ENCODE data around the gene MOBP.

Gene MOBP

GRCh38 chr3:39497753-39498152 lies 30.3 kb downstream of the MOBP start:
- DNase-seq (ENCODE audit: low read depth in 2 of 2) = no peak

GRCh38 chr3:39499651-39500273 lies 32.3 kb downstream of the MOBP start:
- DNase-seq (ENCODE audit: low read depth in 2 of 2) = no peak

- DNase-seq (ENCODE audit: low read depth in 2 of 2) = no peak
These were observed 33.6 kb downstream of the MOBP start for GRCh38 chr3:39501059-39501458.

- DNase-seq (ENCODE audit: low read depth in 2 of 2) = no peak
These were observed 34.7 kb downstream of the MOBP start for GRCh38 chr3:39501968-39502837.

DNA sequence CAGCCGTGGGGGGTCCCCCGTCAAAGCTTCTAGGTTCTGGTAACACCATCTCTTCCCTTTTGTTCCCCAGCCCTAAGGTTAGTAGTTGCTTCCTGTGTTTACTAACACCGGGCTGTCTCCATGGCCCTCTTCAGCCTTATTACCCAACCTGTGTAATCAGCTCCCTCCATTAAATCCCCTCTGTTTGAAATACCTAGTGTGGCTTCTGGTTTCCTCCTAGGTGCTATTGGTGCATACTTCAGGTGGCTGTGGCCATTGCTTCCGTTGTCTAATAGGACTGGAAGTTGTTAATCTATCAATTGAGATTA lies 35.3 kb downstream of the MOBP start:
- no peak for DNase-seq (ENCODE audit: low read depth in 2 of 2)

DNA sequence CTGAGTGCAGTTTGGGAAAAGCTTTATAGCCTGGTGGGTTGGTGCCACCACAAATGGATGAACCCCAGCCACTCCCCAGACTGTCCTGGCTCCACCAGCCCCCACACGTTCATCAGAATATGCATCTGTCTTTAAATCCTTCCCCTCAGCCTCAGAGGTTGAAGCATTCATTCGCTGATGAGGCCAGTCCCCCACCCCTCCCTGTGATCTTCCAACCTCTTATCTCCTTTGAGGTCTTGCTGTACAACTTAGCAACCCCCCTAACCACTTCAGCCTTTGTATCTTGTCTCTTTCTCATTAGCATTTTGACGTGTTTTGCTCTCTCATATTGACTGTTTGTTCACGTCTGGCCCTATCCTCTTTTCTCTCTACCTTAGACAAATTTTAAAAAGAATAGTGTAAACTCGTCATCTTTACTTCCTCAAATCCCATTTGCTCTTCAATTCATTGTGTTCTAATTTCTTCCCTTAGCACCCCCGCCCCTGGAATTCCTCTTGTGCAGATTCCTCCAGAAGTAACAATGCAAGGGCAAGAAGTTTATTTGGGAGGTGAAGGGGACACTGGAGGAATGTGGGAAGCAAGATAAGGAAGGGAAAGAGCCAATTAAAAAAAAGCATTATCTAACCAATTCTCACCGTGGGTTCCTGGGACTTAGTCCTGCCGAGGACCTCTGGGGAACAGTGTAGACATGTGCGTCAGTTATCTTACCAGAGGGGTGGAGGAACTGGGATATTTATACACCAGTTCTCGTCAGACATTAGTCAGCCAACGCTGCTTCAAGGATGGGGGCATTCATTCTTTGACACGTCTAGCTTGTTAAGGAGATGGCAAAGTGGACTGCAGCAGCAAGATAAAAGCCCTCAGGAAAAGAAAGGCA lies 38.6 kb downstream of the MOBP start:
- no peak for DNase-seq (ENCODE audit: low read depth in 2 of 2)

DNA sequence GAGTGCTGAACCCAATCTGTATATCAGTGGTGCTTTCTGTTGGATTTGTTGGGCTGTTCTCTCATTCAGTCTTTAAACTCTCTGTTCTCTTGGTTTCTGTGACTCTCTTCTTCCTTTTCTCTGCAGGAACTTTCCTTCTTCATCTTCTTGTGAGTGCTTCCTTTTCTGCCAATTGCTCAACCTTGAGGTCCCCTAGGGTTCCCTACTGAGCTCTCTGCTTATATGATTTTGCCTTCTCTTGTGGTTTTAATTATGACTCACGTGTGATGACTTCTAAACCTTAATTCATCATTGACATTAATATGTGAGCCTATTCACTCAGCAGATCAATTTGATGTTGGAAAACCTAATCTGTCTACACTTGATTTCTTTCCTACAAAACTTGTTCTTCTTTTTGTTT lies 39.4 kb downstream of the MOBP start:
- DNase-seq (ENCODE audit: low read depth in 2 of 2) = no peak

GRCh38 chr3:39513791-39514369 lies 46.4 kb downstream of the MOBP start:
- DNase-seq (ENCODE audit: low read depth in 2 of 2) = no peak

DNA sequence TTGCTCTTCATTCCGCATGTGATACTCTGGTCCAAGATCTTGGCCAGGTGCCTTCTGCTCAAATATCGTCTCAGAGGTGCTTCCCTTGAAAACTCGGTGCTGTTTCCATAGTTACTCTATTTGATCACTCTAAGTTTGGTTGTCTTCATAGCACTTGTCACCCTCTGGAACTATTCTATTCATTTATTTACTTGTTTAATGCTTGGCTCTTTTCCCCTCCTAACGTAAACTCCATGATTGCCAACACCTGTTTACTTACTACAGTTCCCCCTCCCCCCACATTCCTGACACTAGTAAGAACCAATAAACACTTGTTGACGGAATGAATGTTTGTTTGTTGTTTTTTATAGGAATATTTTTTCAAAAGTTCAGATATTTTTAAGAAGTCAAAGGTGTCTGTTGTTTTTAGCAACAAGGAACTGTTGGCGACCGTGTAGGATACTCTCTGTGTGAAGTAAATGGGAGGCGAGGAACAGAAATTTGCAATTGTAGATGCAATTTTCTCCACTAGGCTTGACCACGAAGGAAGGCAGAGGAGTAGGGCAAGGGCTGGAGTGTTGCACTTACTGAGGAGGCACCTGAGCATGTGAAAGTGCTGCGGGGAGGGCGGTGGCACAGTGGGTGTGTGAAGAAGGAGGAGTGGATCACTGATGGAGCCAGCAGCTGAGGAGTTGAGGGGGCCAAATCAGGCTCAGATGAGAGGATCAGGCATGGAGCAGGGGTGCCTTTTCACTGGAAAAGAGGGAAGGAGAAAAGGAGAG lies 48.4 kb downstream of the MOBP start:
- DNase-seq (ENCODE audit: low read depth in 2 of 2) = no peak

DNA sequence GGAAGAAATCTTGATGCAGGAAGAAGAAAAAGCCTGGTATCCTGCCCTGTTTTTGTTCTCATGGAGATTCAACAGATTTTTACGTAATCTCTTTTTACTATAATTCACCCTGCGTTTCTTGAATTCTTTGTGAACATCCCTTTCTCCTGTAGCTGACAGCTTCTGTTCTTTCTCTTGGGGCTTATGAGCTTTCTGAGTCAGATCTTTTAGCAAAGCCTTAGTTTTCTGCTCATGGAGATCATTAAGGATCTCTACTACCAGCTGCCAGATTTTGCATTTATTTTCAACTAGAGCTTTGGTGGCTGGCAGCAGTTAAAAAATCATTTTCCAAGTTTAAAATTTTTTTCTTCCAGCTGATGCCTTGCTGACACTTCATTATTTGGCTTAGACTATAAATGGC lies 51.6 kb downstream of the MOBP start:
- no peak for DNase-seq (ENCODE audit: low read depth in 2 of 2)

- no peak for DNase-seq (ENCODE audit: low read depth in 2 of 2)
These were observed 52.2 kb downstream of the MOBP start for GRCh38 chr3:39519554-39520288.

- no peak for DNase-seq (ENCODE audit: low read depth in 2 of 2)
These were observed 54.0 kb downstream of the MOBP start for GRCh38 chr3:39521456-39521855.

DNA sequence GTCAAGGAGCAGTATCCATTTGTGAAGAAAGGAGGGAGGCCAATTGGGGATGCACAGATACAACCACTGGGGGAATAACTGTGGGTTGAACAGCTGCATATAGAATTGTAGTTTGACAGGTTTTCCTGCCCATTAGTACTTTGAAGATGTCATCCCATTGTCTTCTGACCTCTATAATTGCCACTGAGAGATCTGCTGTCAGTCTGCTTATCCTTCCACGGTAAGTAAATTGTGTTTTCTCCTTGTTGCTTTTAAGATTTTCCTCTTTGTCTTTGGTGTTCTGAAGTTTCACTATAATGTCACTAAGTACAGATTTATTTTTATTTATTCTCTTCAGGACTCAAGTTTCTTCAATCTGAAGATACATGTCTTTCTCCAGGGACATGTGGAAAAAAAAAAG lies 56.6 kb downstream of the MOBP start:
- DNase-seq (ENCODE audit: low read depth in 2 of 2) = no peak

- DNase-seq (ENCODE audit: low read depth in 2 of 2) = no peak
These were observed 61.4 kb downstream of the MOBP start for GRCh38 chr3:39528844-39529243.

DNA sequence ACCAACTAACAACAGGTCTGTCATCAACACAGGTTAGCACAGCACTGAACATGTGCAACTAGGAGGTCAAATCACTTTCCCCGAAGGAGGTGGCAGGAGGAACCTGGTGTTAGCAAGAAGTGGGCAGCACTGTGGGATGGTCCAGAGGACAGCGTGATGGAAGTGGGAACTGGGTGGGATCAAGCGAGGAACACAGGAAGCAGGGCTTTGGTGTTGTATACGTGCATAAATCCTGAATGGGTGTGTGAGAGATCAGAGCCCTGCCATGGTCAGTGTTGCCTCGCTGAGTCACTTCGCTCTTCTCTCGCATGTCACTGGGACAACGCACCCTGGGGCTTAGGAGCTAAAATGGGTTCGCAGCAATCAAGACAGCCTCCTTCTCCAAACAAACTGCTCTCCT lies 62.1 kb downstream of the MOBP start:
- no peak for DNase-seq (ENCODE audit: low read depth in 2 of 2)

DNA sequence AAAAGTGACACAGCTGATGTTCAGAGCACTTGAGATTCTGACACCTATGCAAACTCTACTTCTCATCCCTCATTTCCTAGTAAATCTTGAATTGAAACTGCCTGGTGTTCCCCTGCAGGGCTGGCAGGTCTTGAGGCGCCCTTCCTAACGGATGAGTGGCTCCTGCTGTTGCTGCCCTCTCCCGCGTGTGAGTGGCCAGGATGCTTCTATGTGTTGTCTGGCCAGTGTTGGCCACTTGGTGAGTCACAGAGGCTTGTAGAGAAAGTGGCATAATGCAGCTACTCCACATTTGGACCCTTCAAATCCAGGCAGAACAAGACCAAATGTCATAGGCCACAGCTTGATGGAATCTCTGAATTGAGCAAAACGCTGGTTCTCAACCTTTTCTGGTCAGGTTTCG lies 63.6 kb downstream of the MOBP start:
- DNase-seq (ENCODE audit: low read depth in 2 of 2) = no peak

GRCh38 chr3:39531665-39532064 lies 64.2 kb downstream of the MOBP start:
- DNase-seq (ENCODE audit: low read depth in 2 of 2) = no peak

DNA sequence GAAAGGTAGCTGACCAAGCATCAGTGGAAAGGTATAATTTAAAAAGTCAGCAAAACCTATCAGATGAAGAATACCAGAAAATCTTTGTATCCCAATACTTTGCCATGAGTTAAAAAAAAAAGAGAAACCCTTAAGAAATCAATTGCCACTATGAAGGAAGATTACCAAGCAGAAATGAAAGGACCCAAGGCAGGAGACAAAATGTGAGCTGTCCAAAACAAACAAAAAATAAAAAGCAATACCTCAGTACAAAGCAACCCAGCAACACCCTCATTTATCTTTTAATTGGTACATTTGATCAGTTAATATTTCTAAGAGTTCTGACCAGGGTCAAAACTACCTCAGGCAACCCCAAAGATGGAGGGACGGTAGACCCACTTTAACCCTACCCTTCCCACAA lies 65.3 kb downstream of the MOBP start:
- DNase-seq (ENCODE audit: low read depth in 2 of 2) = no peak

DNA sequence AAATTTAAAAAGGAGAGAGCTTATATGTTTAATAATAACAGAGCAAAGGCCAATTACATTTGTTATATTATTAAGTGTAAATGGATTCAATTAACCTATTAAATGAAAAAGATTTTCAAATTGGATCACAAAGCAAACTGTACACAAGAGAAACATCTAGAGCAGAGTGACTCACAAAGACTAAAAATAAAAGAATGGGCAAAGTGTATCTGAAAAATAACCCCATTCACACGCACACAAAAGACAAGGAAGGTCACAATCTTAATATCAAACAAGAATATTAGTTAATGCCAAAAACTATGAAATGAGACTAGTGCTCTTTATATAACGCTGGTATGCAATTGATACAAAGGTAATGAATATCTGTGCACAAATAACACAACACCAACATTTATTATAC lies 65.7 kb downstream of the MOBP start:
- no peak for DNase-seq (ENCODE audit: low read depth in 2 of 2)

DNA sequence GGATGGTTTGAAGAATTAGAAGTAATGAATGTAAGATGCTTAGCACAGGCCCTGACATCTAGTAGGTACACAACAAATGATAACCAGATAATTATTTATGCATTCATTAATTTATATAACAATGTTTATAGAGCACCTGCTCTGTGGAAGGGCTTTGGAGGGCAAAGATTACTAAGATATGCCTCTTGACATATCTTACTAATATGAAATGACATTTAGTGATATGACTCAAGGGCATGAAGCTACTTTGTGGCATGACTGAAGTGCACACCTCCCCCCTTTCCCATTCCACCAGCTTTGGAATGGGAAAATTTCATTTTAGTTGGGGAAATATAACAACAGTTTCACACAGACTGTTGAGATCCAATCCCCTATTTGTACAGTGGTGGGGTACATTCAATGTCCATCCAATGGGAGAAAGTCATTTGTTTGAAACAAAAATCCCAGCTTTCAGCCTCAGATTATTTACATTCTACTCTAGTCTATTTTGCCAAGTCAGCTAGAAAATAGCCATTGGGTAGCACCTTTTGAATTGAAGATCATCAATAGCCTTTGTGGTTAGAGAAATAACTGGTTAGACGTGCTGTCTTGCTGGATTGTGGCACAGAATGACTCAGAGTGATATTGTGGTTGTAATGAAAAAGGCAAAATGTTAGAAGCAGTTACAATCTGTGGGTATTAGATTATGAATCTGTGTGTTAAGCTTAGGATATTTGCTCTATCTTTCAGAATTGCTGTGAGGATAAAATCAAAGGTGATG lies 72.9 kb downstream of the MOBP start:
- no peak for DNase-seq (ENCODE audit: low read depth in 2 of 2)
